Smooth muscle cell (in vitro differentiated cells): ENCODE results near the gene ANGEL2. TPM values are rescaled to one million over a fixed set of nuclear protein-coding genes. Genes with fewer than 3 reads are reported as not detected.

Experiments
- DNase-seq: peaks from one replicate; lab custom pipeline; 2025; ENCODE audit not compliant: unreplicated experiment; lab: John Stamatoyannopoulos, UW
- H2AFZ ChIP-seq: fragments of 200-600 bp; sonication (generic); 2 replicates; pipeline ENCODE4 v1.6.0; 2016; ENCODE audit warnings: antibody characterized with exemption, low read depth, mild to moderate bottlenecking
- H3F3A ChIP-seq: fragments of 200-600 bp; sonication (generic); 2 replicates; pipeline ENCODE4 v1.6.0; 2017; ENCODE audit warnings: antibody characterized with exemption, low read depth
- H3K27ac ChIP-seq: fragments of 200-600 bp; sonication (generic); 2 replicates; pipeline ENCODE4 v1.5.1; 2016; ENCODE audit warnings: low read depth, mild to moderate bottlenecking
- H3K27me3 ChIP-seq: fragments of 200-600 bp; sonication (generic); 2 replicates; pipeline ENCODE4 v1.6.1; 2016; ENCODE audit warnings: low read depth, mild to moderate bottlenecking
- H3K36me3 ChIP-seq: fragments of 200-600 bp; sonication (generic); 2 replicates; pipeline ENCODE4 v1.5.1; 2016; ENCODE audit warnings: low read depth
- H3K4me1 ChIP-seq: fragments of 200-600 bp; sonication (generic); 2 replicates; pipeline ENCODE4 v1.5.1; 2016; ENCODE audit warnings: low read depth
- H3K4me2 ChIP-seq: fragments of 200-600 bp; sonication (generic); 2 replicates; pipeline ENCODE4 v1.6.0; 2016; ENCODE audit warnings: mild to moderate bottlenecking
- H3K4me3 ChIP-seq: fragments of 200-600 bp; sonication (generic); 2 replicates; pipeline ENCODE4 v1.5.1; 2016; ENCODE audit warnings: mild to moderate bottlenecking
- H3K79me2 ChIP-seq: fragments of 200-600 bp; sonication (generic); 2 replicates; pipeline ENCODE4 v1.6.0; 2016; ENCODE audit warnings: low read depth, mild to moderate bottlenecking
- H3K9ac ChIP-seq: fragments of 200-600 bp; sonication (generic); 2 replicates; pipeline ENCODE4 v1.6.0; 2016; ENCODE audit warnings: low read depth
- H3K9me3 ChIP-seq: fragments of 200-600 bp; sonication (generic); replicated peaks from 2 replicates; pipeline ENCODE4 v1.5.1; 2016; ENCODE audit warnings: low read depth
- H4K20me1 ChIP-seq: fragments of 200-600 bp; sonication (generic); 2 replicates; pipeline ENCODE4 v1.6.0; 2016; ENCODE audit warnings: low read depth
- WGBS: methylation state at CpG from one replicate; pipeline ENCODE4 v1.1.7; 2016; ENCODE audit warnings: low lambda C conversion rate; 5-methylcytosine and 5-hydroxymethylcytosine counted together
- polyA plus RNA-seq: library from polyadenylated mRNA; unstranded; fragments of >200 nt; fragmentation: Nextera tagmentation; extraction: Ambion mirVana; gene quantifications from 2 replicates; pipeline ENCODE4 v1.2.1, GENCODE V29; 2016
- total RNA-seq: library from RNA; depleted of rRNA; stranded (reverse); fragments of >200 nt; gene quantifications from 2 replicates; pipeline ENCODE4 v1.2.3, GENCODE V29; 2014
- TF ChIP-seq, protein P1 (sequence below): fragments of 200-600 bp; sonication (generic); IDR thresholded peaks from 2 replicates; pipeline ENCODE4 v1.5.1; 2017; ENCODE audit warnings: borderline replicate concordance, mild to moderate bottlenecking, antibody characterized with exemption; ENCODE audit not compliant: insufficient read depth, poor library complexity, severe bottlenecking

ANGEL2 gene
- total and polyA plus RNA-seq, 2 experiments from 2014 or later, result 13.1 to 29.7 TPM

DNA sequence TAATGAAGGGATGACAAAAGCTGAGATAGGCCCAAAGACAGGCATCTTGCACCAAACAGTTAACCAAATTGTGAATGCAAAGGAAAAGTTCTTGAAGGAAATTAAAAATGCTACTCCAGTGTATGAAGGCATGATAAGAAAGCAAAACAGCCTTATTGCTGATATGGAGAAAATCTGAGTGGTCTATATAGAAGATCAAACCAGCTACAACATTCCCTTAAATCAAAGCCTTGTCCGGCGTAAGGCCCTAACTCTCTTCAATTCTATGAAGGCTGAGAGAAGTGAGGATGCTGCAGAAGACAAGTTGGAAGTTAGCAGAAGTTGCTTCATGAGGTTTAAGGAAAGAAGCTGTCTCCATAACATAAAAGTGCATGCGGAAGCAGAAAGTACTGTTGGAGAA lies 4.3 kb upstream of the ANGEL2 start:
- H3K27me3 ChIP-seq, result no peaks in the 10 kb centered on the region
- WGBS, result 97% methylated on average over 3 of the region's 3 CpGs
- no peaks in the 10 kb centered on the region for H3K4me1 ChIP-seq
- no peak for DNase-seq
- no peaks in the 10 kb centered on the region for H4K20me1 ChIP-seq
- no peaks in the 10 kb centered on the region for H3K79me2 ChIP-seq
- H3K27ac ChIP-seq, result no peak overlapping the region
- H2AFZ ChIP-seq, result no peak overlapping the region
- no peaks in the 10 kb centered on the region for H3K9me3 ChIP-seq
- no peaks in the 10 kb centered on the region for H3F3A ChIP-seq
- TF ChIP-seq, protein P1, sequence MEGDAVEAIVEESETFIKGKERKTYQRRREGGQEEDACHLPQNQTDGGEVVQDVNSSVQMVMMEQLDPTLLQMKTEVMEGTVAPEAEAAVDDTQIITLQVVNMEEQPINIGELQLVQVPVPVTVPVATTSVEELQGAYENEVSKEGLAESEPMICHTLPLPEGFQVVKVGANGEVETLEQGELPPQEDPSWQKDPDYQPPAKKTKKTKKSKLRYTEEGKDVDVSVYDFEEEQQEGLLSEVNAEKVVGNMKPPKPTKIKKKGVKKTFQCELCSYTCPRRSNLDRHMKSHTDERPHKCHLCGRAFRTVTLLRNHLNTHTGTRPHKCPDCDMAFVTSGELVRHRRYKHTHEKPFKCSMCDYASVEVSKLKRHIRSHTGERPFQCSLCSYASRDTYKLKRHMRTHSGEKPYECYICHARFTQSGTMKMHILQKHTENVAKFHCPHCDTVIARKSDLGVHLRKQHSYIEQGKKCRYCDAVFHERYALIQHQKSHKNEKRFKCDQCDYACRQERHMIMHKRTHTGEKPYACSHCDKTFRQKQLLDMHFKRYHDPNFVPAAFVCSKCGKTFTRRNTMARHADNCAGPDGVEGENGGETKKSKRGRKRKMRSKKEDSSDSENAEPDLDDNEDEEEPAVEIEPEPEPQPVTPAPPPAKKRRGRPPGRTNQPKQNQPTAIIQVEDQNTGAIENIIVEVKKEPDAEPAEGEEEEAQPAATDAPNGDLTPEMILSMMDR, result no peak
- H3K4me2 ChIP-seq, result no peak overlapping the region
- no peak overlapping the region for H3K9ac ChIP-seq
- H3K36me3 ChIP-seq, result no peaks in the 10 kb centered on the region
- no peak overlapping the region for H3K4me3 ChIP-seq

DNA sequence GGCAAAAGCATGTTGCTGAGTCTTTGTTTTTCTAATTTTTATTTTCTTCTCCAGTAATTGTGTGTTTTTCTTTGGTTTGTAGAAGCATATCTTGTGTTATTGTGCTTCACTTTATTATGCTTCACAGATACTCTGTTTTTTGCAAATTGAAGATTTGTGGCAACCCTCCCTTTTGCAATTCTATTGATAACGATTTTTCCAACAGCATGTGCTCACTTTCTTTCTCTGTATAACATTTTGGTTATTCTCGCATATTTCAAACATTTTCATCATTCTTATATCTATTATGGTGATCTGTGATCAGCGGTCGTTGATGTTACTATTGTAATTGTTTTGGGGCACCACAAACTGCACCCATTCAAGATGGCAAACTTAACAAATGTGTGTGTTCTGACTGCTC lies 3.8 kb upstream of the ANGEL2 start:
- no peak overlapping the region for H3K9ac ChIP-seq
- H2AFZ ChIP-seq, result no peak overlapping the region
- TF ChIP-seq, protein P1, result no peak
- no peak overlapping the region for H3K27ac ChIP-seq
- H3K4me2 ChIP-seq, result no peak overlapping the region
- H3K79me2 ChIP-seq, result peaks cover 4% of the 10 kb centered on the region
- WGBS, result 92% methylated on average over 4 of the region's 4 CpGs
- no peaks in the 10 kb centered on the region for H4K20me1 ChIP-seq
- no peaks in the 10 kb centered on the region for H3F3A ChIP-seq
- no peak overlapping the region for H3K4me3 ChIP-seq
- no peaks in the 10 kb centered on the region for H3K27me3 ChIP-seq
- no peaks in the 10 kb centered on the region for H3K36me3 ChIP-seq
- DNase-seq, result no peak
- no peaks in the 10 kb centered on the region for H3K9me3 ChIP-seq
- peaks cover 2% of the 10 kb centered on the region for H3K4me1 ChIP-seq

DNA sequence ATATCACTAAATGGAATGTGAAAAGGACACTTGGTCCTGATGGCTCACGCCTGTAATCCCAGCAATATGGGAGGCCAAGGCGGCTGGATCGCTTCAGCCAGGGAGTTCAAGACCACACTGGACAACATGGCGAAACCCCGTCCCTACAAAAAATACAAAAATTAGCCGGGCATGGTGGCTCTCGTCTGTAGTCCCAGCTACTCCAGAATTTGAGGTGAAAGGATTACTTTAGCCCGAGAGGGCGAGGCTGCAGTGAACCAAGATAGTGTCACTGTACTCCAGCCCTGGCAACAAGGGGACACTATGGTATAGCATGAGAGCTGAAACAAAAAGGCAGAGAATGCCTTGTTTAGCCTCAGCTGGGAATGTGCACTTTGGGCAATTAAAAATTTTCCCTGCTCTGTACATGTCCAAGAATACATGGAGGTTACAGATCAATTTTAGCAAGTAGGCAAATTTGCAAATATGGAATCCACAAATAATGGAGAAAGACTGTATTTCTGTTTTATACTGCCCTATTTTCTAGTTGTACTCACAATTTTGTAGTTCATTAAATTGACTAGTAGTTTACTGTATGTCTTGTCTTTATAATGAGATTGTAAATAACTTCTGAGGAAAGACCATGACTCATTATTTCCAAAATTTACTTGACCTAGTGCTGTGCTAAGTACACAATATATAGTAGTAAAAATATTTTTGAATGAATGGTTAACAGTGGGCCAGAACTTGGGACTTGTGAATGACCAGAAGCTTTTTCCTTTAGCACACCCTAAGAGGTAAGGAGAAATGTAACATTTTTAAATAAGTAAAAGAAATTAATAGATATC lies 2.0 kb upstream of the ANGEL2 start:
- H2AFZ ChIP-seq, result peak overlapping the region; percentile 24

More for the DNA sequence above, 2.0 kb upstream of the ANGEL2 start:
- Histone ChIP-seq H3K27ac (no peak overlapping the region), H3K4me1 (peaks cover 10% of the 10 kb centered on the region), H3K79me2 (peaks cover 21% of the 10 kb centered on the region), H3K36me3 (no peaks in the 10 kb centered on the region), H3K9me3 (no peaks in the 10 kb centered on the region), H3F3A (no peaks in the 10 kb centered on the region), H3K9ac (no peak overlapping the region), H3K27me3 (no peaks in the 10 kb centered on the region), H3K4me3 (no peak overlapping the region), H4K20me1 (no peaks in the 10 kb centered on the region), H3K4me2 (no peak overlapping the region)
- TF ChIP-seq, protein P1, result no peak
- DNase-seq, result no peak
- WGBS, result 98% methylated on average over 9 of the region's 9 CpGs
